Fibroblast of lung (primary cell): ENCODE data around the gene CCL13. TPM values are rescaled to one million over a fixed set of nuclear protein-coding genes. Genes with fewer than 3 reads are reported as not detected.
"Not testable (repeated sequence)": the region's sequence is repeated elsewhere in the genome, so short reads cannot be mapped to it uniquely, and the experiment has no call there.

Source experiments
- DNase-seq, 2 donors: peaks; one replicate each; pipeline versions ENCODE4 v3.0.0 to v3.0.0-alpha.2; 2010; ENCODE audit warnings: low read depth in 2 of 2
- H2AFZ ChIP-seq: 2 replicates; pipeline ENCODE4 v1.5.1; 2012; ENCODE audit warnings: low read length, control low read depth, inconsistent platforms
- H3K27ac ChIP-seq: 2 replicates; pipeline ENCODE4 v1.5.1; 2011; ENCODE audit warnings: low read length, control low read depth; ENCODE audit not compliant: insufficient read depth
- H3K27me3 ChIP-seq: 2 replicates; pipeline ENCODE4 v1.5.1; 2011; ENCODE audit warnings: mild to moderate bottlenecking, low read length; ENCODE audit not compliant: control insufficient read depth, insufficient read depth
- H3K36me3 ChIP-seq: 2 replicates; pipeline ENCODE4 v1.5.1; 2011; ENCODE audit warnings: low read length; ENCODE audit not compliant: control insufficient read depth, insufficient read depth
- H3K4me1 ChIP-seq: 2 replicates; pipeline ENCODE4 v1.5.1; 2011; ENCODE audit warnings: low read length; ENCODE audit not compliant: control insufficient read depth, insufficient read depth; ENCODE audit errors: extremely low read depth
- H3K4me2 ChIP-seq: 2 replicates; pipeline ENCODE4 v1.5.1; 2011; ENCODE audit warnings: low read length, control low read depth; ENCODE audit not compliant: insufficient read depth; ENCODE audit errors: extremely low read depth
- H3K4me3 ChIP-seq, 4 experiments: fragments of 200-600 bp in 1 of 4; sonication (generic) in 1 of 4; replicated peaks in 1 of 4; 2 replicates each; pipeline ENCODE4 v1.5.1; 2011 to 2016; ENCODE audit warnings: low read length in 4 of 4, low read depth in 3 of 4, mild to moderate bottlenecking in 3 of 4, control low read depth in 2 of 4, inconsistent platforms in 1 of 4, mixed read lengths in 1 of 4; ENCODE audit not compliant: insufficient read depth in 1 of 4; ENCODE audit errors: control extremely low read depth in 1 of 4
- H3K79me2 ChIP-seq: 2 replicates; pipeline ENCODE4 v1.5.1; 2012; ENCODE audit warnings: mild to moderate bottlenecking, low read length, inconsistent platforms; ENCODE audit not compliant: control insufficient read depth, insufficient read depth
- H3K9ac ChIP-seq: 2 replicates; pipeline ENCODE4 v1.5.1; 2011; ENCODE audit warnings: mild to moderate bottlenecking, low read length, control low read depth; ENCODE audit not compliant: insufficient read depth
- H3K9me3 ChIP-seq: 2 replicates; pipeline ENCODE4 v1.5.1; 2012; ENCODE audit warnings: low read depth, low read length; ENCODE audit not compliant: control insufficient read depth, insufficient read depth
- H4K20me1 ChIP-seq: 2 replicates; pipeline ENCODE4 v1.5.1; 2011; ENCODE audit warnings: low read length; ENCODE audit not compliant: control insufficient read depth, insufficient read depth; ENCODE audit errors: extremely low read depth
- CTCF ChIP-seq, 2 donors: IDR thresholded peaks in 1 of 2; conservative IDR thresholded peaks in 1 of 2; 1 replicate in 1 of 2; 2 replicates in 1 of 2; pipeline ENCODE4 v1.5.1; 2011 to 2012; ENCODE audit warnings: low read length in 2 of 2, control low read depth in 1 of 2, inconsistent platforms in 1 of 2, low read depth in 1 of 2, mild to moderate bottlenecking in 1 of 2
- EZH2 ChIP-seq: IDR thresholded peaks from 2 replicates; pipeline ENCODE4 v1.5.1; 2012; ENCODE audit warnings: low read length, control low read depth, mild to moderate bottlenecking; ENCODE audit errors: missing control alignments
- polyA plus RNA-seq, 2 donors: library from polyadenylated mRNA; depleted of rRNA in 1 of 2; stranded (reverse) in 1 of 2; unstranded in 1 of 2; fragments of >200 nt; gene quantifications; 2 replicates each; pipeline ENCODE4 v1.2.1, GENCODE V29; 2011 to 2012; ENCODE audit warnings: missing spikeins in 1 of 2
- total RNA-seq: library from RNA; depleted of rRNA; stranded (reverse); fragments of >200 nt; gene quantifications from 2 replicates; pipeline ENCODE4 v1.2.1, GENCODE V29; 2014

Gene CCL13
- total and polyA plus RNA-seq, 2 donors (not counting 1 experiment from before 2014, with no cell fraction given): 1.7 TPM; not detected in 1

DNA sequence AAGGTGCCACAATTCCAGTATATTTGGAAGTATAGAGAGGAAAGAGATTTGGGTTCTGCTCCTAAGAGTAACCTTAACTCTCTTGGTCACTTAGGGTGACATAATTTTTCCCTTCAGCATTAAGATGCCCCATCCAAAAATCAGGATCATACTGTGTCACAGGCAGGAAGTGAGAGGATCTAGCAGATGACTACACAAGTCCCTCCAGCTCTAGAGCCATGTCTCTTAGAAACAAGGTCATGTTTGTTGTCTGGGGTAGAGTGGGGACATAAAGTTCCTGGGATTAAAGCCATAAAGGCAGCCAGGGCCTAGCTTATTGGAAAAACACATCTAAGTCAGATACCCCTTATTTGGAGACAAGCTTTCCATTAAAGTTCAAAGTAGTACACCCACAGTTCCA, 34.3 kb upstream of the CCL13 start:
- Histone ChIP-seq H3K27ac (no peak overlapping the region), H3K9me3 (no peaks in the 10 kb centered on the region), H3K36me3 (no peaks in the 10 kb centered on the region), H3K9ac (no peak overlapping the region), H3K27me3 (no peaks in the 10 kb centered on the region), H4K20me1 (no peaks in the 10 kb centered on the region), H3K79me2 (no peaks in the 10 kb centered on the region), H3K4me3 (no peak overlapping the region), H3K4me1 (no peaks in the 10 kb centered on the region), H3K4me2 (no peak overlapping the region), H2AFZ (no peak overlapping the region)
- no peak for TF ChIP-seq CTCF (conservative IDR thresholded peaks at IDR 0.05 in 1 of 2, IDR thresholded peaks at IDR 0.05 in 1 of 2; ENCODE audit: low read depth in 1 of 2, low read length in 2 of 2)
- TF ChIP-seq EZH2: no peak
- DNase-seq: no peak

- H3K27me3 ChIP-seq, H4K20me1 ChIP-seq, H3K4me1 ChIP-seq, H3K9me3 ChIP-seq, H3K4me2 ChIP-seq, H3K36me3 ChIP-seq, H3K79me2 ChIP-seq, H3K4me3 ChIP-seq, H2AFZ ChIP-seq, H3K9ac ChIP-seq, H3K27ac ChIP-seq: not testable (repeated sequence)
- DNase-seq: peak in 1 of 2 donors; percentile 77
Measured at GRCh38 chr17:34327580-34327979, 28.7 kb upstream of the CCL13 start.

DNA sequence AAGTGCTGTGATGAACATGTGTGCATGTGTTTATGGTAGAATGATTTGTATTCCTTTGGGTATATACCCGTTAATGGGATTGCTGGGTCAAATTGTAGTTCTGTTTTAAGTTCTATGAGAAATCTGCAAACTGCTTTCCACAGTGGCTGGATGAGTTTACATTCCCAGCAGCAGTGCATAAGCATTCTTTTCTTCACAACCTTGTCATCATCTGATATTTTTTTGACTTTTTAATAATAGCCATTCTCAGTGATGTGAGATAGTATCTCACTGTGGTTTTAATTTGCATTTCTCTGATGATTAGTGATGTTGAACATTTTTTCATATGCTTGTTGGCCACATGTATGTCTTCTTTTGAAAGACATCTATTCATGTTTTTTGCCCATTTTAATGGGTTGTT, 18.6 kb upstream of the CCL13 start:
- no peak for DNase-seq
- no peak overlapping the region for H3K4me3 ChIP-seq
- H4K20me1 ChIP-seq: no peaks in the 10 kb centered on the region
- no peaks in the 10 kb centered on the region for H3K4me1 ChIP-seq
- no peaks in the 10 kb centered on the region for H3K79me2 ChIP-seq
- no peak overlapping the region for H3K9ac ChIP-seq
- H3K4me2 ChIP-seq: no peak overlapping the region
- H3K27me3 ChIP-seq: no peaks in the 10 kb centered on the region
- TF ChIP-seq CTCF (conservative IDR thresholded peaks at IDR 0.05 in 1 of 2, IDR thresholded peaks at IDR 0.05 in 1 of 2; ENCODE audit: low read depth in 1 of 2, low read length in 2 of 2): no peak
- H2AFZ ChIP-seq: no peak overlapping the region
- no peaks in the 10 kb centered on the region for H3K9me3 ChIP-seq
- no peaks in the 10 kb centered on the region for H3K36me3 ChIP-seq
- H3K27ac ChIP-seq: no peak overlapping the region
